ENCODE results near the gene HSD17B2.

GRCh38 chr16:82083710-82084353 lies 48.8 kb downstream of the HSD17B2 start:
- TF ChIP-seq EZH2 (IDR thresholded peaks at IDR 0.05) (no peak), CTCF (IDR thresholded peaks at IDR 0.05 in 2 of 3, conservative IDR thresholded peaks at IDR 0.05 in 1 of 3; ENCODE audit: borderline replicate concordance in 1 of 3, insufficient read depth in 1 of 3, low read depth in 2 of 3, low read length in 2 of 3) (no peak), POLR2A (IDR thresholded peaks at IDR 0.05; ENCODE audit: borderline replicate concordance, extremely low read depth, insufficient read depth, insufficient read length) (no peak), RAD21 (IDR thresholded peaks at IDR 0.05; ENCODE audit: low read depth) (no peak), MAX (IDR thresholded peaks at IDR 0.05) (no peak), EGR1 (IDR thresholded peaks at IDR 0.05; ENCODE audit: low read depth) (no peak), ELF1 (IDR thresholded peaks at IDR 0.05; ENCODE audit: borderline replicate concordance, low read depth) (no peak), TCF7L2 (IDR thresholded peaks at IDR 0.05; ENCODE audit: borderline replicate concordance, extremely low read depth, insufficient read depth, insufficient read length) (no peak), SIN3A (IDR thresholded peaks at IDR 0.05; ENCODE audit: low read depth) (no peak), ATF3 (IDR thresholded peaks at IDR 0.05) (no peak), YY1 (IDR thresholded peaks at IDR 0.05; ENCODE audit: extremely low read depth, insufficient replicate concordance, low read depth, low read length) (no peak), JUND (IDR thresholded peaks at IDR 0.05) (no peak), EZH2phosphoT487 (IDR thresholded peaks at IDR 0.05; ENCODE audit: borderline replicate concordance) (no peak)
